Ovary (tissue), 3 donors: Measurements from ENCODE around the gene ABCA8.

Experiments
- EP300 ChIP-seq: sonication (generic); formaldehyde crosslinking; IDR thresholded peaks from one replicate; pipeline ENCODE4 v1.6.1; 2017; ENCODE audit warnings: antibody characterized with exemption
- TF ChIP-seq, protein P1 (sequence below), 3 donors: fragments of 450-650 bp in 2 of 3; fragments of 200-600 bp in 1 of 3; IDR thresholded peaks; one replicate each; pipeline versions ENCODE4 v1.5.1 to v1.8.0; 2016 to 2022; ENCODE audit warnings: antibody characterized with exemption in 3 of 3, mild to moderate bottlenecking in 1 of 3
- donor health status: DM: no; HTN: no; CAD: no.

DNA sequence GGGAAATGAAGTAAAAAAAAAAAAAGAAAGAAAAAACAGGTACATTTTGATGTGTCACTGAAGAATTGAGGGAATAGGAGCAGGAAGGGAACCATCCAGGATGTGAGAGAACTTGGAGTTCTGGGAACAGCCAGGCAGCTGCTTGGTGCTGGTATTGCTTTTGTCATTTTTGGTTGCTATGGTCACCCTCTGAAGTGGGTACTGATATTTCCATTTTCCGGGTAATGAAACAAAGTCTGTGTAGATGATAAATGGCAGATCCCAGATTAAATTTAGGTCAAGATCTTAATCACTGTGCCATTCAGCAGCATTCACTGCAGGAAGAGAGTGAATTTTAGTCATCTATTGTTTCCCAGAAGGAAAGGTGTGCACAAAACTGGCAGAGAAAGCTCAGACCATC lies 93.6 kb downstream of the ABCA8 start:
- no peak for TF ChIP-seq EP300
- TF ChIP-seq, protein P1, sequence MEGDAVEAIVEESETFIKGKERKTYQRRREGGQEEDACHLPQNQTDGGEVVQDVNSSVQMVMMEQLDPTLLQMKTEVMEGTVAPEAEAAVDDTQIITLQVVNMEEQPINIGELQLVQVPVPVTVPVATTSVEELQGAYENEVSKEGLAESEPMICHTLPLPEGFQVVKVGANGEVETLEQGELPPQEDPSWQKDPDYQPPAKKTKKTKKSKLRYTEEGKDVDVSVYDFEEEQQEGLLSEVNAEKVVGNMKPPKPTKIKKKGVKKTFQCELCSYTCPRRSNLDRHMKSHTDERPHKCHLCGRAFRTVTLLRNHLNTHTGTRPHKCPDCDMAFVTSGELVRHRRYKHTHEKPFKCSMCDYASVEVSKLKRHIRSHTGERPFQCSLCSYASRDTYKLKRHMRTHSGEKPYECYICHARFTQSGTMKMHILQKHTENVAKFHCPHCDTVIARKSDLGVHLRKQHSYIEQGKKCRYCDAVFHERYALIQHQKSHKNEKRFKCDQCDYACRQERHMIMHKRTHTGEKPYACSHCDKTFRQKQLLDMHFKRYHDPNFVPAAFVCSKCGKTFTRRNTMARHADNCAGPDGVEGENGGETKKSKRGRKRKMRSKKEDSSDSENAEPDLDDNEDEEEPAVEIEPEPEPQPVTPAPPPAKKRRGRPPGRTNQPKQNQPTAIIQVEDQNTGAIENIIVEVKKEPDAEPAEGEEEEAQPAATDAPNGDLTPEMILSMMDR (IDR thresholded peaks at IDR 0.05), result no peak
